ENCODE data around the gene WDR41.

DNA sequence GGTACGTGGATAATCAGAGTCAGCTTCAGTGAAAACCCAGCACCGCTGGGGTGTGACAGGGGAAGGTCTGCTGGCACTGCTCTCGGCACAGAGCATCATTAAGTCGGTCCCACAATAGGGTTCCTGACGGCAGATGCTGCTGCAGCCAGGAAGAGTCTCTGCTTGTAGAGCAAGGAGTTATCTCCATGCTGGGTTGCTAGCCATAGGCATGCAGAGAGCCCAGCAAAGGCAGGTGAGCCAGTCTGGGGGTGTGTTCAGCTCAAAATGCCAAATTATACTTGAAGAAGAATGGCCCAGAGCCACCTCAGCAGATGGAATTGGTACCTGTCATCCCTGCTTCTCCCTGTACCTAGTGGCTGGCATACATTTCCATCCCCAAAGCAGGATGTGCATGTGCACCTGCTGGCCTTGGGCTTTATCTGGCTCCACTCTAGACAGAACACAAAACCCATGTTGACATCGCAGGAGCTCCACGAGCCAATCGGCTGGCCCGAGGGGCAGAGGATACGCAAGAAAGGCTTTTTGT is 100.8 kb downstream of the WDR41 start:
- TF ChIP-seq SREBF2 (IDR thresholded peaks at IDR 0.05), result no peak
- no peak for TF ChIP-seq SMC3 (IDR thresholded peaks at IDR 0.05)
- no peak for TF ChIP-seq CTCF (IDR thresholded peaks at IDR 0.05)
- TF ChIP-seq, protein P1, sequence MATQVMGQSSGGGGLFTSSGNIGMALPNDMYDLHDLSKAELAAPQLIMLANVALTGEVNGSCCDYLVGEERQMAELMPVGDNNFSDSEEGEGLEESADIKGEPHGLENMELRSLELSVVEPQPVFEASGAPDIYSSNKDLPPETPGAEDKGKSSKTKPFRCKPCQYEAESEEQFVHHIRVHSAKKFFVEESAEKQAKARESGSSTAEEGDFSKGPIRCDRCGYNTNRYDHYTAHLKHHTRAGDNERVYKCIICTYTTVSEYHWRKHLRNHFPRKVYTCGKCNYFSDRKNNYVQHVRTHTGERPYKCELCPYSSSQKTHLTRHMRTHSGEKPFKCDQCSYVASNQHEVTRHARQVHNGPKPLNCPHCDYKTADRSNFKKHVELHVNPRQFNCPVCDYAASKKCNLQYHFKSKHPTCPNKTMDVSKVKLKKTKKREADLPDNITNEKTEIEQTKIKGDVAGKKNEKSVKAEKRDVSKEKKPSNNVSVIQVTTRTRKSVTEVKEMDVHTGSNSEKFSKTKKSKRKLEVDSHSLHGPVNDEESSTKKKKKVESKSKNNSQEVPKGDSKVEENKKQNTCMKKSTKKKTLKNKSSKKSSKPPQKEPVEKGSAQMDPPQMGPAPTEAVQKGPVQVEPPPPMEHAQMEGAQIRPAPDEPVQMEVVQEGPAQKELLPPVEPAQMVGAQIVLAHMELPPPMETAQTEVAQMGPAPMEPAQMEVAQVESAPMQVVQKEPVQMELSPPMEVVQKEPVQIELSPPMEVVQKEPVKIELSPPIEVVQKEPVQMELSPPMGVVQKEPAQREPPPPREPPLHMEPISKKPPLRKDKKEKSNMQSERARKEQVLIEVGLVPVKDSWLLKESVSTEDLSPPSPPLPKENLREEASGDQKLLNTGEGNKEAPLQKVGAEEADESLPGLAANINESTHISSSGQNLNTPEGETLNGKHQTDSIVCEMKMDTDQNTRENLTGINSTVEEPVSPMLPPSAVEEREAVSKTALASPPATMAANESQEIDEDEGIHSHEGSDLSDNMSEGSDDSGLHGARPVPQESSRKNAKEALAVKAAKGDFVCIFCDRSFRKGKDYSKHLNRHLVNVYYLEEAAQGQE (IDR thresholded peaks at IDR 0.05), result no peak
